HG03575 (cell line): ENCODE results near the gene DCTN5.
"Not testable (repeated sequence)": the region's sequence is repeated elsewhere in the genome, so short reads cannot be mapped to it uniquely, and the experiment has no call there.

ENCODE experiments used
- ATAC-seq: cut with Tn5 transposase; IDR thresholded peaks from one replicate; pipeline ENCODE4 v1.9.1; 2021; ENCODE audit not compliant: unreplicated experiment, insufficient number of reproducible peaks, low FRiP score; ENCODE audit errors: extremely low read depth

The DCTN5 gene

GRCh38 chr16:23711785-23712184 lies 70.5 kb downstream of the DCTN5 start:
- no peak for ATAC-seq

GRCh38 chr16:23712976-23713375 lies 71.7 kb downstream of the DCTN5 start, which contains the start of gene ERN2:
Gene ERN2, minus strand, starts transcription at chr16:23713222. Its CDS starts 35 bp downstream, at chr16:23713187.
- ATAC-seq: no peak

- ATAC-seq: no peak
Measured at GRCh38 chr16:23716484-23716883, 75.2 kb downstream of the DCTN5 start.

- not testable (repeated sequence) for ATAC-seq
Measured at GRCh38 chr16:23722613-23723240, 81.5 kb downstream of the DCTN5 start.

GRCh38 chr16:23724096-23724784 lies 83.0 kb downstream of the DCTN5 start:
- no peak for ATAC-seq

GRCh38 chr16:23724785-23725131 lies 83.5 kb downstream of the DCTN5 start:
- ATAC-seq: no peak

GRCh38 chr16:23726710-23727109 lies 85.4 kb downstream of the DCTN5 start:
- no peak for ATAC-seq
